Caki2 (cell line): ENCODE results near the gene AHI1. TPM values are rescaled to one million over a fixed set of nuclear protein-coding genes. Genes with fewer than 3 reads are reported as not detected.

Source experiments
- DNase-seq: peaks from one replicate; pipeline ENCODE4 v3.0.0-alpha.2; 2015; ENCODE audit warnings: low read depth
- in situ Hi-C: cut with HindIII; loops from 2 replicates; pipeline ENCODE4 v1.10.0; 2016; ENCODE audit warnings: low sequenced_read_pairs, low pct_unique_long_range_greater_than_20kb, mixed read lengths
- total RNA-seq: library from RNA; depleted of rRNA; stranded (reverse); fragments of >200 nt; shearing (Covaris generic); gene quantifications from 2 replicates; pipeline ENCODE4 v1.2.3, GENCODE V29; 2014; ENCODE audit warnings: low replicate concordance

AHI1 gene
- total RNA-seq, 1 experiment from 2014 or later: 11.7 TPM

- peak; percentile 38 for DNase-seq
- in situ Hi-C loops: no loop called here
Observed at GRCh38 chr6:135291288-135292076, 206.1 kb downstream of the AHI1 start.

DNA sequence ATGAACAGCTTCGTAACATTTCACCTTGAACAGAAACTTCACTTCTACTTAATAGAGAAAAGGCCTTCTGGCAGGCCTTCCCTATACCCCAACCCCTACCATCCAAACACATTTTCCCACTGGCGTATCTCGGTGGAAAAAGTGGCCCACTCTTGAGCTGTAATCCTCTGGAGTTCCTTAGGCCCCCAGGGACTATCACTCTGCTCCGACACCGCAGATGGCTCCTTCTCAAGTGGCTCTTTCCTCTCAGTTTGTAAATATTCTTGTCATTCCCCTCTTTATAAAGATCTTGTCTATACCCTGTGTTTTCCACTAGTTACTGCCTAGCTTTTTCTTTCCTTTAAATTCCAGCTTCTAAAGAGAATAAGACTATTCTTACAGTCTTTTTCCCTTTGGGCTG is 207.7 kb downstream of the AHI1 start:
- no peak for DNase-seq
- in situ Hi-C loops: no loop called here

- DNase-seq: no peak
Observed at GRCh38 chr6:135286962-135287538, 210.5 kb downstream of the AHI1 start.

DNA sequence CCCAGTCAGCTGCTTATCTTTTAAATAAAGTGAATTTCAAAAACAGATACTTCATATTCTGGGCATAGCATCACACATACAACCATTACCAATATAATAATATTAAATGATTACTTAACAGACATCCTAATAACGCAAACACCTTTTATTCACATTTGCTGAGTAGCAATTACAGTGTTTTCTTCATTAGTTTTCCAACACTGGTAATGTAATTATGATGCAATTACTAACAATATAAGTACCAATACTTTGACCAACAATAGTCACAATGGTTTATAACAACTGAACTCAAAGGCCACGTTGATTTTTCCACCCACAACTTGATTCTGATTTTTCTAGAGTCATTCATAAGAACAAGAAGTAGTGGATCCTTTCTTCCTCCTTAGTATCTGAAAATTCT is 212.4 kb downstream of the AHI1 start:
- DNase-seq: no peak
- in situ Hi-C loops: no loop called here

More at GRCh38 chr6:135286962-135287538, 210.5 kb downstream of the AHI1 start:
- in situ Hi-C loops: no loop called here

DNA sequence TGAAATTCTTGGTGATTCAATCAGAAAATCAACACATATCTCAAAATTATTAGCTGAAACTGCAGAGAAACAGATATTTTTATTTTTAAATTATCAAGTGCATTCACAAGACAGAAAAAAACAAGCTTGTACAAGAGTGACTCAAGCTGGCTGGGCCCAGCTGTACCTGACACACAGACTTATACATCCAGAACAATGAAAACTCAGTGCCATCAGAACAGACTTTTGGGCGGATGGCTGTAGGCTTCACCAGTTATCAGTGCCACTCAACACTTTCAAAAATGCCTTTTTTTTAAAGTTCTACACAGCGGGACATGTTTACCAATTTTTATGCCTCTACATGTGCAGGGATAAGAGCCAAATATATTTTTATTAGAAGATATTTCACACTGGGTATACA is 213.6 kb downstream of the AHI1 start:
- in situ Hi-C loops: no loop called here
- no peak for DNase-seq

- DNase-seq: no peak
- in situ Hi-C loops: no loop called here
Observed at GRCh38 chr6:135282395-135282794, 215.1 kb downstream of the AHI1 start.

GRCh38 chr6:135281964-135282363 is 215.6 kb downstream of the AHI1 start:
- DNase-seq: no peak
- in situ Hi-C loops: no loop called here

GRCh38 chr6:135281227-135281626 is 216.3 kb downstream of the AHI1 start:
- in situ Hi-C loops: no loop called here
- no peak for DNase-seq

GRCh38 chr6:135280375-135281136 is 217.0 kb downstream of the AHI1 start:
- in situ Hi-C loops: no loop called here
- no peak for DNase-seq

DNA sequence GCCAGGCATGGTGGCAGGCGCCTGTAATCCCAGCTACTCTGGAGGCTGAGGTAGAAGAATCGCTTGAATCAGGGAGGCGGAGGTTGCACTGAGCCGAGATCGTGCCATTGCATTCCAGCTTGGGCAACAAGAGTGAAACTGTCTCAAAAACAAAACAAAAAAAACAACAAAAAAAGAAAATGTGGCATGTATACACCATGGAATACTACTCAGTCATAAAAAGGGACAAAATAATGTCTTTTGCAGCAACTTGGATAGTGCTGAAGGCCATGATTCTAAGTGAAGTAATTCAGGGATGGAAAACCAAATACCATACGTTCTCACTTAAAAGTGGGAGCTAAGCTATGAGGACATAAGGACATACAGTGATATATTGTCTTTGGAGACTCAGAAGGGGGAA is 220.1 kb downstream of the AHI1 start:
- no peak for DNase-seq
- in situ Hi-C loops: no loop called here

DNA sequence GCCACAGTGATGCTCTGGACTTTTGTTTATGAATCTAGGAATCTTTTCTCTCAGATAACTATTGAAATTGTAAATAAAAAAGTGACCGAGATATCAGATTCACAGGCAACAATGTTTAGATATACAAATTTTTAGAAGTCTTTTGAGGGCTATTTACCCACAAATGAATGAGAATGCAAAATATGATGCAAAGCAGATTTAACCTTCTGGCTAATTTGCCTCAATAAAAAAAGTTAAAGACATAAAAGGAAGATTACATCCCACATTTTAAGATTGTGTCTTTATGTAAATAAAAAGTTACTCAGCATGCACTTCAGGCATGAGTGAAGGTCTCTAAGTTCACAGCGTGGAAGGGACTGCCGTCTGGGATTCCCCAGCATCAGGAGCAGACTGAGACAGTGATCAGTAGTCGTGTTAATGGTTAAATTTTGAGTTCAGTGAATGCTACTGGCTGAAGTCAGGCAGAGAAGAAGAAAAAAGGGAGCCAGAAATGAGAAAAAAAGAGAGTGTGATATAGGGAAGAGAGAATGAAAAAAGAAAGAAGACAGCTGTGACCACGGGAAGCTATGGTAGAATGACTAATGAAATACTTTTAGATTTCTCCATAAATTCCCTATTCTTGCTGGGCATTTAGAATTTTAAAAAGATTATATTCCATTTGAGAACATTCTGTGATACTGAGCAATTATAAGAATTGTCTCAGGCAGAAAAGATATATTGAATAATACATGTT is 222.8 kb downstream of the AHI1 start:
- in situ Hi-C loops: no loop called here
- DNase-seq: peak; percentile 7

DNA sequence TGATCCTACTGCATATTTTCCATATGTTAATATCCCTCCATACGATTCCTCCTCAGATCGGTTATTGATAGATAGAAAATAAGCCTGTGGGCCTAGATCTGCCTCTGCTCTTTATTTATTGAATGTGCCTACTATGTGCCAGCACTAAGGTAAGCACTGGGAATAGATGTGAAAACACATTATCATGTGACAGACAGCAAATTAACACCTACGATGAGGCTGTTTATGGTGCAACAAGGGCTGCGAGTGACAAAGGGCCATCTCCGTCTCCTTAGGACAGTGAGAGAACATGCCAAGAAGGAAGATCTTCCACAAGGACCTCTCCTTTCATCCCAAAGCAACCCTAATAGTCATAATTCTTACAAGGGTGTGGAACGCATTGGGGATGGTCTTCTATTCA is 225.9 kb downstream of the AHI1 start:
- in situ Hi-C loops: no loop called here

DNA sequence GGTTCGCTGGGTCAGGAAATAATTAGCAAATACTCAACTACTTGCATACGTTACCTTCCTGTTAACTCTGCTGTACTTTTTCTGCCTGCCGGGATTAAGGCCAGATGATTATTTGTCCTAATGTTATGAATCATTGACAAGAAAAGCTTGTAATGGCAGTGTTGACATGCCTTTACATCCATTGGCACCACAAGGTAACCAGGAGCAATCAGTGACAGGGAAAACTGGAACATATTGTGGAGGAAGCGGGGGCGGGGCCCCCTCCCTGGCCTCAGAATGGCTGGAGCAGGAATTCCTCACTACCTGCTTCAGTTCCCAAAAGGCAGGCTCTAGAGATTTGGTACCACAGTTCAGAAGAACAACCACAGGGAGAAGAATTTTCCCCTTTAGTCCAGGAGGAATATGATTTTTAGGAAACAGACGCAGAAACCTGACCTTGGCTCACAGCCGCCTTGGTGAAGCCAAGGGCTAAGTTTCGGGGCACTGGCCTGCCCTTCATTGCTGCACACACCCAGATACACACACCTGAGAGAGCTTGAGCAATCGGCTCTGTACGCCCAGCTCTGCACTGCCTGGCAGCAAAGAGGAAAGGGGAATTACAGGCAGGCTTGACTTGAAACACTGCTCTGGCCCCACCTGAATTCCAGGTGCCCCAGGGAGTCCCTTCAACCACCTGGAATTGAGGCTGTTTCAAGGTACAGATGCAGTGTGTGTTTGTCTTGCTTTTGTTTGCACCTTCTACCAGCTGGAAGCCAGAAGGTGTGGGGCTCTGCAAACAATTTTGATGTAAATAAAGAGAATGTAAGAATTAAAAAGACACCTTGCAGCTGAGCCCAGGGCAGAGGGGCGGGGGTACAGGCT is 226.6 kb downstream of the AHI1 start:
- no peak for DNase-seq
- in situ Hi-C loops: no loop called here

More for the DNA sequence above, 225.9 kb downstream of the AHI1 start:
- no peak for DNase-seq

- in situ Hi-C loops: no loop called here
- no peak for DNase-seq
Observed at GRCh38 chr6:135269481-135269891, 228.1 kb downstream of the AHI1 start.

DNA sequence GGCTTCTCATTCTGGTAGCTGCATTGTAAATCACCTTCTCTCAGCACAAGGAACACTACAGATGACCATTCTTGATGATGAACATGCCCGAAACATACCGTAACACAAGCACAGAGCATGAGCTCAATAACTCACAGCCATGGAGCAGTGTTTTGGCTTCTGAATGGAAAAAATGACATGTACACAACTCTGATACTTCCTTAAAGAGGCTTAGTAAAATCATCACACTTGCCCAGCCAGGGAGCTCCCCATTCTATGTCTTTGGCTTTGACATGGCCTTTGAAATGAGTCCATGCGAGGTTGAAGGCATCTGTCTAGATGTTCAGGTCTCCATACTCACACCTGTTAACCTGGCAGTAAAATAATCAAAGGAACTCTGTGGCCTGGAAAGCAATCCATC is 228.8 kb downstream of the AHI1 start:
- in situ Hi-C loops: no loop called here

DNA sequence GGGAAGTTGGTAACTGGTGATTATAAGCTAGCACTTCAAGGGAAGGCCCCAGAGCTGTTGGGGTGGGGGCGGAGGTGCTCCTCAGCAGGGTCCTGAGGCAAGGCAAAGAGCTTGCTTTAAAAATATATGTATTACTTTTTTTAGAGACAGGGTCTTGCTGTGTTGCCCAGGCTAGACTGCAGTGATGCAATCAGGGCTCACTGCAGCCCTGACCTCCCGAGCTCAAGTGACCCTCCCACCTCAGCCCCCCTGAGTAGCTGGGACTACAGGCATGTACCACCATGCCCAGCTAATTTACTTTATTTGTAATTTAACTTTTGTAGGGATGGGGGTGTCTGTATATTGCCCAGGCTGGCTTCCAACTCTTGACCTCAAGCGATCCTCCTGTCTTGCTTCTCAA is 229.3 kb downstream of the AHI1 start:
- DNase-seq: no peak

More for the DNA sequence above, 228.8 kb downstream of the AHI1 start:
- no peak for DNase-seq

GRCh38 chr6:135267085-135267484 is 230.5 kb downstream of the AHI1 start:
- no peak for DNase-seq
- in situ Hi-C loops: no loop called here

More for the DNA sequence above, 229.3 kb downstream of the AHI1 start:
- in situ Hi-C loops: no loop called here

- no peak for DNase-seq
- in situ Hi-C loops: no loop called here
Observed at GRCh38 chr6:135266675-135267074, 230.9 kb downstream of the AHI1 start.
